ENCODE measurements around the gene PSME3IP1. TPM values are rescaled to one million over a fixed set of nuclear protein-coding genes. Genes with fewer than 3 reads are reported as not detected.
"Not testable (repeated sequence)": the region's sequence is repeated elsewhere in the genome, so short reads cannot be mapped to it uniquely, and the experiment has no call there.

PSME3IP1 gene
- total RNA-seq, 1 donor from 2014 or later, result 104 TPM

- no peak for DNase-seq
These were observed 62.4 kb downstream of the PSME3IP1 start for GRCh38 chr16:57123216-57123973.

GRCh38 chr16:57118461-57119084, 67.3 kb downstream of the PSME3IP1 start:
- DNase-seq, result no peak

- DNase-seq, result peak; percentile 82
These were observed 70.2 kb downstream of the PSME3IP1 start for GRCh38 chr16:57115514-57116182.

GRCh38 chr16:57115168-57115513, 70.7 kb downstream of the PSME3IP1 start:
- DNase-seq, result no peak

GRCh38 chr16:57113664-57114063, 72.2 kb downstream of the PSME3IP1 start:
- no peak for DNase-seq

- no peak for DNase-seq
These were observed 72.8 kb downstream of the PSME3IP1 start for GRCh38 chr16:57113042-57113453.

- no peak for DNase-seq
These were observed 73.3 kb downstream of the PSME3IP1 start for GRCh38 chr16:57112403-57113041.

- no peak for DNase-seq
These were observed 74.4 kb downstream of the PSME3IP1 start for GRCh38 chr16:57111420-57111819.

GRCh38 chr16:57110937-57111336, 74.9 kb downstream of the PSME3IP1 start:
- DNase-seq, result no peak

- DNase-seq, result not testable (repeated sequence)
These were observed 76.4 kb downstream of the PSME3IP1 start for GRCh38 chr16:57109259-57110105.

- no peak for DNase-seq
These were observed 77.4 kb downstream of the PSME3IP1 start for GRCh38 chr16:57108432-57108831.

- no peak for DNase-seq
These were observed 78.4 kb downstream of the PSME3IP1 start for GRCh38 chr16:57107321-57107922.

- DNase-seq, result no peak
These were observed 79.1 kb downstream of the PSME3IP1 start for GRCh38 chr16:57106767-57107166.

GRCh38 chr16:57105184-57105583, 80.7 kb downstream of the PSME3IP1 start:
- no peak for DNase-seq

GRCh38 chr16:57104706-57105105, 81.1 kb downstream of the PSME3IP1 start:
- no peak for DNase-seq

- no peak for DNase-seq
These were observed 82.7 kb downstream of the PSME3IP1 start for GRCh38 chr16:57102888-57103851.

All from occipital lobe (tissue), 2 donors.